H9 (cell line): Measurements from ENCODE around the gene TM9SF4. TPM values are rescaled to one million over a fixed set of nuclear protein-coding genes. Genes with fewer than 3 reads are reported as not detected.

Source experiments
- DNase-seq: peaks from one replicate; pipeline ENCODE4 v3.0.0-alpha.2; 2017
- H2AFZ ChIP-seq: one replicate; pipeline ENCODE4 v1.6.1; 2013; ENCODE audit warnings: mild to moderate bottlenecking, low read length, control low read depth, moderate library complexity
- H2AK5ac ChIP-seq: 2 replicates; pipeline ENCODE4 v1.6.1; 2013; ENCODE audit warnings: low read length, control low read depth, mixed read lengths; ENCODE audit not compliant: insufficient read length
- H2BK120ac ChIP-seq: one replicate; pipeline ENCODE4 v1.6.1; 2013; ENCODE audit warnings: low read depth, mild to moderate bottlenecking, low read length, control low read depth, inconsistent platforms; ENCODE audit not compliant: poor library complexity, severe bottlenecking
- H2BK12ac ChIP-seq: 2 replicates; pipeline ENCODE4 v1.6.1; 2013; ENCODE audit warnings: low read length, control low read depth, mixed read lengths, low read depth; ENCODE audit not compliant: insufficient read length
- H2BK15ac ChIP-seq: 2 replicates; pipeline ENCODE4 v1.6.1; 2013; ENCODE audit warnings: low read depth, low read length, control low read depth
- H2BK20ac ChIP-seq: one replicate; pipeline ENCODE4 v1.6.1; 2013; ENCODE audit warnings: low read depth, mild to moderate bottlenecking, low read length, control low read depth, inconsistent platforms; ENCODE audit not compliant: poor library complexity, severe bottlenecking
- H2BK5ac ChIP-seq: 2 replicates; pipeline ENCODE4 v1.6.1; 2013; ENCODE audit warnings: low read length, control low read depth, mixed read lengths; ENCODE audit not compliant: insufficient read length
- H3K14ac ChIP-seq: 2 replicates; pipeline ENCODE4 v1.6.1; 2013; ENCODE audit warnings: low read length, control low read depth; ENCODE audit not compliant: insufficient read depth
- H3K18ac ChIP-seq: 2 replicates; pipeline ENCODE4 v1.6.1; 2013; ENCODE audit warnings: low read depth, mild to moderate bottlenecking, mixed read lengths, low read length, control low read depth; ENCODE audit not compliant: insufficient read length
- H3K23ac ChIP-seq: 2 replicates; pipeline ENCODE4 v1.6.1; 2013; ENCODE audit warnings: low read length, control low read depth, mixed read lengths, low read depth; ENCODE audit not compliant: insufficient read length
- H3K23me2 ChIP-seq: 2 replicates; pipeline ENCODE4 v1.6.1; 2013; ENCODE audit warnings: low read depth, mild to moderate bottlenecking, mixed read lengths, low read length, control low read depth; ENCODE audit not compliant: insufficient read length, poor library complexity, severe bottlenecking
- H3K27ac ChIP-seq: 2 replicates; pipeline ENCODE4 v1.5.1; 2013; ENCODE audit warnings: low read length, control low read depth, mixed read lengths, low read depth; ENCODE audit not compliant: insufficient read length
- H3K27me3 ChIP-seq: 2 replicates; pipeline ENCODE4 v1.6.1; 2013; ENCODE audit warnings: low read length, control low read depth, inconsistent platforms; ENCODE audit not compliant: insufficient read depth
- H3K4ac ChIP-seq: 2 replicates; pipeline ENCODE4 v1.6.1; 2013; ENCODE audit warnings: low read depth, mild to moderate bottlenecking, control low read depth, inconsistent platforms, low read length, moderate library complexity
- H3K4me1 ChIP-seq: 2 replicates; pipeline ENCODE4 v1.6.1; 2013; ENCODE audit warnings: low read length, control low read depth, inconsistent platforms; ENCODE audit not compliant: insufficient read depth
- H3K4me2 ChIP-seq: 2 replicates; pipeline ENCODE4 v1.6.1; 2013; ENCODE audit warnings: low read length, control low read depth, mixed read lengths; ENCODE audit not compliant: insufficient read length, insufficient read depth
- H3K56ac ChIP-seq: 2 replicates; pipeline ENCODE4 v1.6.1; 2013; ENCODE audit warnings: low read depth, mild to moderate bottlenecking, mixed read lengths, low read length, control low read depth; ENCODE audit not compliant: insufficient read length
- H3K79me1 ChIP-seq: 2 replicates; pipeline ENCODE4 v1.6.1; 2013; ENCODE audit warnings: low read depth, mild to moderate bottlenecking, moderate library complexity, low read length, control low read depth, inconsistent platforms; ENCODE audit not compliant: insufficient read depth, poor library complexity, severe bottlenecking
- H3K79me2 ChIP-seq: 2 replicates; pipeline ENCODE4 v1.6.1; 2013; ENCODE audit warnings: low read length, control low read depth, inconsistent platforms; ENCODE audit not compliant: insufficient read depth
- H3K9ac ChIP-seq: 2 replicates; pipeline ENCODE4 v1.6.1; 2013; ENCODE audit warnings: low read length, control low read depth, mixed read lengths; ENCODE audit not compliant: insufficient read length; ENCODE audit errors: extremely low read depth
- H3K9me3 ChIP-seq: one replicate; pipeline ENCODE4 v1.6.1; 2013; ENCODE audit warnings: low read depth, low read length, inconsistent platforms; ENCODE audit not compliant: control insufficient read depth
- H3T11ph ChIP-seq: one replicate; pipeline ENCODE4 v1.6.1; 2013; ENCODE audit warnings: mild to moderate bottlenecking, low read length, control low read depth, inconsistent platforms
- H4K20me1 ChIP-seq: one replicate; pipeline ENCODE4 v1.6.1; 2013; ENCODE audit not compliant: control insufficient read depth, insufficient read length, insufficient read depth
- H4K5ac ChIP-seq: 2 replicates; pipeline ENCODE4 v1.6.1; 2013; ENCODE audit warnings: low read depth, mild to moderate bottlenecking, mixed read lengths, low read length, control low read depth; ENCODE audit not compliant: insufficient read length
- H4K8ac ChIP-seq: replicated peaks from 2 replicates; pipeline ENCODE4 v1.6.1; 2013; ENCODE audit warnings: low read length, control low read depth, mixed read lengths, low read depth; ENCODE audit not compliant: insufficient read length
- H4K91ac ChIP-seq: 2 replicates; pipeline ENCODE4 v1.6.1; 2013; ENCODE audit warnings: low read depth, mild to moderate bottlenecking, moderate library complexity, mixed read lengths, low read length, control low read depth; ENCODE audit not compliant: insufficient read length
- H3K27ac Mint-ChIP-seq, 3 experiments: 2 replicates in 2 of 3; 3 replicates in 1 of 3; pipeline ENCODE4 v1.8.0; 2020 to 2021; ENCODE audit warnings: mixed read lengths in 3 of 3, mild to moderate bottlenecking in 1 of 3, moderate library complexity in 1 of 3
- H3K27me3 Mint-ChIP-seq: 2 replicates; pipeline ENCODE4 v1.8.0; 2021; ENCODE audit warnings: low read depth, mild to moderate bottlenecking, moderate library complexity, mixed read lengths
- H3K36me3 Mint-ChIP-seq, 3 experiments: 2 replicates in 2 of 3; 3 replicates in 1 of 3; pipeline ENCODE4 v1.8.0; 2020 to 2021; ENCODE audit warnings: low read depth in 3 of 3, mixed read lengths in 3 of 3; ENCODE audit not compliant: insufficient read depth in 1 of 3
- H3K4me1 Mint-ChIP-seq, 2 experiments: 2 replicates each; pipeline ENCODE4 v1.8.0; 2020; ENCODE audit warnings: mixed read lengths in 2 of 2
- H3K4me3 Mint-ChIP-seq, 2 experiments: 2 replicates in 1 of 2; 3 replicates in 1 of 2; pipeline ENCODE4 v1.8.0; 2020 to 2021; ENCODE audit warnings: mild to moderate bottlenecking in 2 of 2, mixed read lengths in 2 of 2, moderate library complexity in 1 of 2
- H3K9me3 Mint-ChIP-seq, 2 experiments: 2 replicates in 1 of 2; 3 replicates in 1 of 2; pipeline ENCODE4 v1.8.0; 2020; ENCODE audit warnings: mild to moderate bottlenecking in 2 of 2, mixed read lengths in 2 of 2, moderate library complexity in 1 of 2
- CTCF ChIP-seq: fragments of 200-600 bp; sonication (generic); conservative IDR thresholded peaks from 3 replicates; pipeline ENCODE4 v1.8.0; 2021; ENCODE audit warnings: antibody characterized with exemption, mild to moderate bottlenecking
- WGBS: extraction: QIAGEN DNeasy Blood & Tissue Kit; methylation state at CpG from one replicate; pipeline ENCODE4 v1.1.7; 2013; ENCODE audit warnings: missing lambda C conversion rate, low lambda C conversion rate, mixed read lengths; ENCODE audit not compliant: insufficient read length; ENCODE audit errors: extremely low coverage; 5-methylcytosine and 5-hydroxymethylcytosine counted together
- total RNA-seq: library from RNA; stranded (reverse); gene quantifications from 2 replicates; pipeline ENCODE4 v1.2.1, GENCODE V29; 2021

The TM9SF4 gene
- total RNA-seq, 1 experiment from 2014 or later = 62.3 TPM

GRCh38 chr20:32189691-32190615 lies 80.4 kb downstream of the TM9SF4 start:
- Histone ChIP-seq H3K4me2 (peak overlapping the region; percentile 73), H4K8ac (no peak overlapping the region), H3K56ac (no peak overlapping the region), H4K91ac (no peak overlapping the region), H3K9me3 (no peaks in the 10 kb centered on the region), H3K23ac (no peak overlapping the region), H2BK120ac (no peak overlapping the region), H3K14ac (peak overlapping the region; percentile 88), H2AK5ac (no peak overlapping the region), H3K9ac (peak overlapping the region; percentile 58), H3K4ac (no peak overlapping the region), H3T11ph (no peak overlapping the region), H2BK5ac (no peak overlapping the region), H3K27me3 (no peaks in the 10 kb centered on the region), H2AFZ (no peak overlapping the region), H2BK20ac (no peak overlapping the region), H3K27ac (no peak overlapping the region), H3K4me1 (no peaks in the 10 kb centered on the region), H2BK15ac (no peak overlapping the region), H4K5ac (no peak overlapping the region), H4K20me1 (no peaks in the 10 kb centered on the region), H3K23me2 (peaks cover 14% of the 10 kb centered on the region), H3K79me1 (no peaks in the 10 kb centered on the region), H3K18ac (peak overlapping the region; percentile 83), H2BK12ac (no peak overlapping the region), H3K79me2 (no peaks in the 10 kb centered on the region)
- peak; percentile 75 for DNase-seq
- H3K4me1 Mint-ChIP-seq = peaks cover 16 to 19% of the 10 kb centered on the region in 2 experiments
- H3K9me3 Mint-ChIP-seq = no peaks in the 10 kb centered on the region; a peak in 1 of 5 replicates
- WGBS = no CpG with 5 or more reads among the region's 88 CpGs
- peak overlapping the region; percentile 75 to 84 for H3K4me3 Mint-ChIP-seq
- no peaks in the 10 kb centered on the region for H3K27me3 Mint-ChIP-seq
- H3K36me3 Mint-ChIP-seq = peaks cover 8 to 28% (median 18%) of the 10 kb centered on the region in 3 experiments; a peak in 6 of 7 replicates
- peak overlapping the region in 2 of 3 experiments; percentile 63 to 72; a peak in 2 of 7 replicates for H3K27ac Mint-ChIP-seq
- no peak for TF ChIP-seq CTCF
